WTC11 (cell line): ENCODE measurements around the gene SYNGR1. TPM values are rescaled to one million over a fixed set of nuclear protein-coding genes. Genes with fewer than 3 reads are reported as not detected.
A peak's percentile ranks its signal among the peaks of the same experiment; 100 is the strongest.

ENCODE experiments used
- ATAC-seq: fragments of 200-7000 bp; cut with Tn5 transposase; 2 replicates; pipeline ENCODE4 v1.10.0; 2021; ENCODE audit warnings: mild to moderate bottlenecking, moderate library complexity
- CTCF ChIA-PET: fragments of 300-600 bp; sonication (Branson Sonifier 250); formaldehyde crosslinking; loops from one replicate; lab custom pipeline; 2021; ENCODE audit warnings: antibody characterized with exemption; lab: Charles Lee
- POLR2A ChIA-PET: fragments of 350-600 bp; sonication (Branson Sonifier 250); formaldehyde crosslinking; loops from one replicate; lab custom pipeline; 2021; ENCODE audit warnings: antibody characterized with exemption; lab: Charles Lee
- DNase-seq: peaks from one replicate; pipeline ENCODE4 v3.0.0; 2021; ENCODE audit warnings: low spot score
- H3K27ac Mint-ChIP-seq: 2 replicates; pipeline ENCODE4 v1.8.0; 2021; ENCODE audit warnings: mixed read lengths
- H3K27me3 Mint-ChIP-seq: 2 replicates; pipeline ENCODE4 v1.8.0; 2021; ENCODE audit warnings: low read depth, mild to moderate bottlenecking, moderate library complexity, mixed read lengths
- H3K36me3 Mint-ChIP-seq: 2 replicates; pipeline ENCODE4 v1.8.0; 2021; ENCODE audit warnings: mixed read lengths
- H3K4me1 Mint-ChIP-seq: 2 replicates; pipeline ENCODE4 v1.8.0; 2022; ENCODE audit warnings: mixed read lengths
- H3K4me3 Mint-ChIP-seq: 2 replicates; pipeline ENCODE4 v1.8.0; 2021; ENCODE audit warnings: mild to moderate bottlenecking, moderate library complexity, mixed read lengths
- H3K9me3 Mint-ChIP-seq: 2 replicates; pipeline ENCODE4 v1.8.0; 2021; ENCODE audit warnings: mixed read lengths
- ATF1 ChIP-seq: sonication (generic); formaldehyde crosslinking; IDR thresholded peaks from 2 replicates; pipeline ENCODE4 v1.8.1; 2023; ENCODE audit warnings: mild to moderate bottlenecking, moderate library complexity, missing genetic modification reagents
- CREB1 ChIP-seq: sonication (generic); formaldehyde crosslinking; IDR thresholded peaks from 2 replicates; pipeline ENCODE4 v1.8.0; 2023; ENCODE audit warnings: mild to moderate bottlenecking, missing genetic modification reagents
- FOXK1 ChIP-seq: sonication (generic); formaldehyde crosslinking; IDR thresholded peaks from 2 replicates; pipeline ENCODE4 v1.8.0; 2022; ENCODE audit warnings: mild to moderate bottlenecking, moderate library complexity, missing genetic modification reagents
- ZMAT4 ChIP-seq: fragments of 250-450 bp; sonication (Bioruptor Pico); IDR thresholded peaks from 2 replicates; pipeline ENCODE4 v1.9.0; 2021; ENCODE audit warnings: mild to moderate bottlenecking
- ZNF219 ChIP-seq: sonication (generic); formaldehyde crosslinking; IDR thresholded peaks from 2 replicates; pipeline ENCODE4 v1.8.0; 2023; ENCODE audit warnings: missing genetic modification reagents, mild to moderate bottlenecking, borderline replicate concordance
- ZNF232 ChIP-seq: sonication (generic); formaldehyde crosslinking; IDR thresholded peaks from 2 replicates; pipeline ENCODE4 v1.8.0; 2022; ENCODE audit warnings: mild to moderate bottlenecking, missing genetic modification reagents
- ZNF425 ChIP-seq: fragments of 250-450 bp; sonication (Bioruptor Pico); conservative IDR thresholded peaks from 2 replicates; pipeline ENCODE4 v1.9.0; 2021; ENCODE audit warnings: mild to moderate bottlenecking
- total RNA-seq: library from RNA; stranded (reverse); gene quantifications from 3 replicates; pipeline ENCODE4 v1.2.3, GENCODE V29; 2021
- TF ChIP-seq, protein P1 (sequence below): sonication (generic); formaldehyde crosslinking; IDR thresholded peaks from 2 replicates; pipeline ENCODE4 v1.8.1; 2023; ENCODE audit warnings: mild to moderate bottlenecking, missing genetic modification reagents, borderline replicate concordance
- TF ChIP-seq, protein P2 (sequence below): sonication (generic); formaldehyde crosslinking; IDR thresholded peaks from 2 replicates; pipeline ENCODE4 v1.8.1; 2023; ENCODE audit warnings: mild to moderate bottlenecking, missing genetic modification reagents
- TF ChIP-seq, protein P3 (sequence below): sonication (generic); formaldehyde crosslinking; IDR thresholded peaks from 2 replicates; pipeline ENCODE4 v1.8.0; 2022; ENCODE audit warnings: mild to moderate bottlenecking, missing genetic modification reagents

The SYNGR1 gene
- total RNA-seq, 1 experiment from 2014 or later = 35.3 TPM

- Mint-ChIP-seq H3K4me1 (peaks cover 47% of the 10 kb centered on the region), H3K9me3 (no peaks in the 10 kb centered on the region), H3K4me3 (no peak overlapping the region), H3K27me3 (no peaks in the 10 kb centered on the region), H3K27ac (peak overlapping the region; percentile 50), H3K36me3 (no peaks in the 10 kb centered on the region)
- POLR2A ChIA-PET = interaction anchor here (1.4 kb wide), 1 partner anchor 45 kb away, joined by 4 read pairs; the partner anchor contains the start of gene RPL3
- CTCF ChIA-PET = interaction anchor here (0.6 to 3.5 kb wide), 5 partner anchors 14 to 48 kb away, joined by 3 to 12 read pairs (median 3); no protein-coding TSS in a partner anchor
- ATAC-seq = no peak
- DNase-seq = no peak
- TF ChIP-seq, protein P1, sequence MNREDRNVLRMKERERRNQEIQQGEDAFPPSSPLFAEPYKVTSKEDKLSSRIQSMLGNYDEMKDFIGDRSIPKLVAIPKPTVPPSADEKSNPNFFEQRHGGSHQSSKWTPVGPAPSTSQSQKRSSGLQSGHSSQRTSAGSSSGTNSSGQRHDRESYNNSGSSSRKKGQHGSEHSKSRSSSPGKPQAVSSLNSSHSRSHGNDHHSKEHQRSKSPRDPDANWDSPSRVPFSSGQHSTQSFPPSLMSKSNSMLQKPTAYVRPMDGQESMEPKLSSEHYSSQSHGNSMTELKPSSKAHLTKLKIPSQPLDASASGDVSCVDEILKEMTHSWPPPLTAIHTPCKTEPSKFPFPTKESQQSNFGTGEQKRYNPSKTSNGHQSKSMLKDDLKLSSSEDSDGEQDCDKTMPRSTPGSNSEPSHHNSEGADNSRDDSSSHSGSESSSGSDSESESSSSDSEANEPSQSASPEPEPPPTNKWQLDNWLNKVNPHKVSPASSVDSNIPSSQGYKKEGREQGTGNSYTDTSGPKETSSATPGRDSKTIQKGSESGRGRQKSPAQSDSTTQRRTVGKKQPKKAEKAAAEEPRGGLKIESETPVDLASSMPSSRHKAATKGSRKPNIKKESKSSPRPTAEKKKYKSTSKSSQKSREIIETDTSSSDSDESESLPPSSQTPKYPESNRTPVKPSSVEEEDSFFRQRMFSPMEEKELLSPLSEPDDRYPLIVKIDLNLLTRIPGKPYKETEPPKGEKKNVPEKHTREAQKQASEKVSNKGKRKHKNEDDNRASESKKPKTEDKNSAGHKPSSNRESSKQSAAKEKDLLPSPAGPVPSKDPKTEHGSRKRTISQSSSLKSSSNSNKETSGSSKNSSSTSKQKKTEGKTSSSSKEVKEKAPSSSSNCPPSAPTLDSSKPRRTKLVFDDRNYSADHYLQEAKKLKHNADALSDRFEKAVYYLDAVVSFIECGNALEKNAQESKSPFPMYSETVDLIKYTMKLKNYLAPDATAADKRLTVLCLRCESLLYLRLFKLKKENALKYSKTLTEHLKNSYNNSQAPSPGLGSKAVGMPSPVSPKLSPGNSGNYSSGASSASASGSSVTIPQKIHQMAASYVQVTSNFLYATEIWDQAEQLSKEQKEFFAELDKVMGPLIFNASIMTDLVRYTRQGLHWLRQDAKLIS = no peak
- no peak for TF ChIP-seq ZNF232
- TF ChIP-seq, protein P2, sequence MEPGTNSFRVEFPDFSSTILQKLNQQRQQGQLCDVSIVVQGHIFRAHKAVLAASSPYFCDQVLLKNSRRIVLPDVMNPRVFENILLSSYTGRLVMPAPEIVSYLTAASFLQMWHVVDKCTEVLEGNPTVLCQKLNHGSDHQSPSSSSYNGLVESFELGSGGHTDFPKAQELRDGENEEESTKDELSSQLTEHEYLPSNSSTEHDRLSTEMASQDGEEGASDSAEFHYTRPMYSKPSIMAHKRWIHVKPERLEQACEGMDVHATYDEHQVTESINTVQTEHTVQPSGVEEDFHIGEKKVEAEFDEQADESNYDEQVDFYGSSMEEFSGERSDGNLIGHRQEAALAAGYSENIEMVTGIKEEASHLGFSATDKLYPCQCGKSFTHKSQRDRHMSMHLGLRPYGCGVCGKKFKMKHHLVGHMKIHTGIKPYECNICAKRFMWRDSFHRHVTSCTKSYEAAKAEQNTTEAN = no peak
Measured at GRCh38 chr22:39363751-39364515, 14.1 kb downstream of the SYNGR1 start.

DNA sequence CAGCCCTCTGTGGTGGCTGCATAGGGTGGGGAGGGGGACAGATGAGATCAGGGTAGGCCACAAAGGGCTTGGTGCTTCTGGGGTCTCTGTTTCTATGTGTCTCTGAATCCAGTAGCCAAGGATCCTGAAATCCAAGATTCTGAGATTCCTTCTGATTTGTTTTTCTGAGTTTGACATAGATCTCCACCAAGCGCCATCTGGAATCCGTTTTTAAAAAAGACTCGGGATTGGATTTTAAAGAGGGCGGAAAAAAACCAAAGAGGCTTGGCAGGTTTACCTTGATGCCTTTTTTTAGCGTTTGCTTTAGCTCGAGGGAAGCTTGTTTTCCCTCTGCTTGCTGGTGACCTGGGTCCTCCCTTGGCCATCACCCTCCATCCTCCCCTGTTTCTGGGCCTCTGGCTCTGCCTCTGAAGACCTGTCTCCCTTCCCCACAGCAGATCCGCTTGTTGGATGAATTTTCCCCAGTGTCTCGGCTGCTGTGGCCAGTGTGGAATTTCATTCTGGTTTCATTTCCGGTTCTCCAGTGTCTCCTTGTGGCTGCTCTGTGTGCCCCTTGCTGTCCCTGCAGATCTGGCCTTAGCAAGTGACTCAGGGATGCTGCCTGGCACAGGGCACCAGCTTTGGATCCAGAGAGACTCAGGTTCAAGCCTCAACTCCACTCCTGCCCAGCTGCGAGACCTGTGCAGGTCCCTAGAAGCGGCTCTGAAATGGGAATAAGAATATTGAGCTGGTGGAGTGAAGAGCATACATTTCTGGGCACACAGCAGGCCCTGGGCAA, 15.1 kb downstream of the SYNGR1 start:
- H3K9me3 Mint-ChIP-seq = no peaks in the 10 kb centered on the region
- H3K36me3 Mint-ChIP-seq = no peaks in the 10 kb centered on the region
- H3K4me1 Mint-ChIP-seq = peaks cover 53% of the 10 kb centered on the region
- POLR2A ChIA-PET = interaction anchor here (1.4 kb wide), 1 partner anchor 46 kb away, joined by 4 read pairs; the partner anchor contains the start of gene RPL3
- H3K4me3 Mint-ChIP-seq = no peak overlapping the region
- CTCF ChIA-PET = interaction anchor here (1.0 to 3.5 kb wide), 4 partner anchors 15 to 35 kb away, joined by 3 to 12 read pairs (median 5); partner anchors contain the start of genes SYNGR1 and TAB1
- H3K27me3 Mint-ChIP-seq = no peaks in the 10 kb centered on the region
- DNase-seq (no peak), ATAC-seq (no peak)
- TF ChIP-seq FOXK1 (CRISPR knock-in tag) (no peak), ZNF425 (no peak), ZMAT4 (CRISPR knock-in tag) (no peak)
- H3K27ac Mint-ChIP-seq = no peak overlapping the region

GRCh38 chr22:39365492-39365780, 15.6 kb downstream of the SYNGR1 start:
- Mint-ChIP-seq H3K27me3 (no peaks in the 10 kb centered on the region), H3K27ac (no peak overlapping the region), H3K36me3 (no peaks in the 10 kb centered on the region), H3K4me3 (no peak overlapping the region), H3K4me1 (peaks cover 48% of the 10 kb centered on the region), H3K9me3 (no peaks in the 10 kb centered on the region)
- no peak for DNase-seq
- TF ChIP-seq ATF1 (CRISPR knock-in tag) = no peak
- TF ChIP-seq, protein P3, sequence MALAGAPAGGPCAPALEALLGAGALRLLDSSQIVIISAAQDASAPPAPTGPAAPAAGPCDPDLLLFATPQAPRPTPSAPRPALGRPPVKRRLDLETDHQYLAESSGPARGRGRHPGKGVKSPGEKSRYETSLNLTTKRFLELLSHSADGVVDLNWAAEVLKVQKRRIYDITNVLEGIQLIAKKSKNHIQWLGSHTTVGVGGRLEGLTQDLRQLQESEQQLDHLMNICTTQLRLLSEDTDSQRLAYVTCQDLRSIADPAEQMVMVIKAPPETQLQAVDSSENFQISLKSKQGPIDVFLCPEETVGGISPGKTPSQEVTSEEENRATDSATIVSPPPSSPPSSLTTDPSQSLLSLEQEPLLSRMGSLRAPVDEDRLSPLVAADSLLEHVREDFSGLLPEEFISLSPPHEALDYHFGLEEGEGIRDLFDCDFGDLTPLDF (CRISPR knock-in tag) = no peak
- TF ChIP-seq ZNF219 = no peak
- TF ChIP-seq CREB1 (CRISPR knock-in tag) = no peak
- ChIA-PET CTCF (interaction anchor here (1.0 to 3.5 kb wide), 4 partner anchors 16 to 35 kb away, joined by 3 to 12 read pairs (median 5); partner anchors contain the start of genes SYNGR1 and TAB1), POLR2A (no interaction called here)
- no peak for ATAC-seq
